ENCODE data around the gene ERICH4. TPM values are rescaled to one million over a fixed set of nuclear protein-coding genes. Genes with fewer than 3 reads are reported as not detected.
A peak's percentile ranks its signal among the peaks of the same experiment; 100 is the strongest.

The ERICH4 gene
- total RNA-seq, 1 donor from 2014 or later: not detected

GRCh38 chr19:41439441-41440222 lies 3.3 kb upstream of the ERICH4 start, which contains the start of gene DMAC2:
TSS of gene DMAC2 (minus strand) at chr19:41439912. CDS start at chr19:41439899, 13 bp downstream.
- H3K4me3 ChIP-seq: peak within 1 kb of the TSS; percentile 88
- DNase-seq (peak; percentile 99), ATAC-seq (peak; percentile 96 to 99)
- peak; percentile 53 for TF ChIP-seq CTCF (IDR thresholded peaks at IDR 0.05)
- peaks cover 29% of the 10 kb centered on the region for H3K36me3 ChIP-seq
- intact Hi-C loops (cut with DNase I): no loop called here
- no peaks in the 10 kb centered on the region for H3K9me3 ChIP-seq
- peak within 1 kb of the TSS; percentile 94 for H3K27ac ChIP-seq
- no peaks in the 10 kb centered on the region for H3K27me3 ChIP-seq (ENCODE audit: low read depth)
- peaks cover 20% of the 10 kb centered on the region for H3K4me1 ChIP-seq

- Histone ChIP-seq H3K9me3 (no peaks in the 10 kb centered on the region), H3K4me1 (peaks cover 20% of the 10 kb centered on the region), H3K27ac (no peak overlapping the region), H3K36me3 (peaks cover 17% of the 10 kb centered on the region), H3K4me3 (no peak overlapping the region), H3K27me3 (ENCODE audit: low read depth) (no peaks in the 10 kb centered on the region)
- no peak for TF ChIP-seq CTCF (IDR thresholded peaks at IDR 0.05)
- DNase-seq (no peak), ATAC-seq (no peak)
- intact Hi-C loops (cut with DNase I): no loop called here
Observed at GRCh38 chr19:41441321-41441945, 1.5 kb upstream of the ERICH4 start.

- H3K9me3 ChIP-seq: no peaks in the 10 kb centered on the region
- intact Hi-C loops (cut with DNase I): no loop called here
- TF ChIP-seq CTCF (IDR thresholded peaks at IDR 0.05): no peak
- no peak for DNase-seq
- no peak overlapping the region for H3K4me3 ChIP-seq
- no peak for ATAC-seq
- H3K27me3 ChIP-seq (ENCODE audit: low read depth): no peaks in the 10 kb centered on the region
- no peak overlapping the region for H3K27ac ChIP-seq
- no peaks in the 10 kb centered on the region for H3K36me3 ChIP-seq
- peaks cover 25% of the 10 kb centered on the region for H3K4me1 ChIP-seq
Observed at GRCh38 chr19:41443813-41444455, 978 bp downstream of the ERICH4 start.

GRCh38 chr19:41445575-41445974 lies 2.6 kb downstream of the ERICH4 start:
- DNase-seq: no peak
- Histone ChIP-seq H3K9me3 (no peaks in the 10 kb centered on the region), H3K4me1 (peaks cover 23% of the 10 kb centered on the region), H3K36me3 (no peaks in the 10 kb centered on the region), H3K27me3 (ENCODE audit: low read depth) (no peaks in the 10 kb centered on the region), H3K27ac (no peak overlapping the region), H3K4me3 (no peak overlapping the region)
- ATAC-seq: no peak
- no peak for TF ChIP-seq CTCF (IDR thresholded peaks at IDR 0.05)
- intact Hi-C loops (cut with DNase I): no loop called here

- peak overlapping the region; percentile 36 for H3K27ac ChIP-seq
- TF ChIP-seq CTCF (IDR thresholded peaks at IDR 0.05): no peak
- intact Hi-C loops (cut with DNase I): no loop called here
- DNase-seq: no peak
- no peak for ATAC-seq
- no peaks in the 10 kb centered on the region for H3K36me3 ChIP-seq
- peak overlapping the region; percentile 44 for H3K4me3 ChIP-seq
- no peaks in the 10 kb centered on the region for H3K27me3 ChIP-seq (ENCODE audit: low read depth)
- H3K9me3 ChIP-seq: no peaks in the 10 kb centered on the region
- H3K4me1 ChIP-seq: peaks cover 23% of the 10 kb centered on the region
Observed at GRCh38 chr19:41447732-41448332, 4.9 kb downstream of the ERICH4 start.

All from lower lobe of right lung (tissue), 2 donors.